Measurements from ENCODE around the gene S100A10.

- TF ChIP-seq CTCF (conservative IDR thresholded peaks at IDR 0.05; ENCODE audit: low read length) = no peak
- TF ChIP-seq EZH2phosphoT487 (IDR thresholded peaks at IDR 0.05; ENCODE audit: borderline replicate concordance, low read depth, low read length) = no peak
These were observed 28.8 kb upstream of the S100A10 start for GRCh38 chr1:152022474-152022873.

Data from OCI-LY7 (cell line).